Caki2 (cell line): Measurements from ENCODE around the gene PDE4D. TPM values are rescaled to one million over a fixed set of nuclear protein-coding genes. Genes with fewer than 3 reads are reported as not detected.
"Not testable (repeated sequence)": the region's sequence is repeated elsewhere in the genome, so short reads cannot be mapped to it uniquely, and the experiment has no call there.

ENCODE experiments used
- DNase-seq: peaks from one replicate; pipeline ENCODE4 v3.0.0-alpha.2; 2015; ENCODE audit warnings: low read depth
- in situ Hi-C: cut with HindIII; loops from 2 replicates; pipeline ENCODE4 v1.10.0; 2016; ENCODE audit warnings: low sequenced_read_pairs, low pct_unique_long_range_greater_than_20kb, mixed read lengths
- total RNA-seq: library from RNA; depleted of rRNA; stranded (reverse); fragments of >200 nt; shearing (Covaris generic); gene quantifications from 2 replicates; pipeline ENCODE4 v1.2.3, GENCODE V29; 2014; ENCODE audit warnings: low replicate concordance

PDE4D gene
- total RNA-seq, 1 experiment from 2014 or later: 19.4 TPM

DNA sequence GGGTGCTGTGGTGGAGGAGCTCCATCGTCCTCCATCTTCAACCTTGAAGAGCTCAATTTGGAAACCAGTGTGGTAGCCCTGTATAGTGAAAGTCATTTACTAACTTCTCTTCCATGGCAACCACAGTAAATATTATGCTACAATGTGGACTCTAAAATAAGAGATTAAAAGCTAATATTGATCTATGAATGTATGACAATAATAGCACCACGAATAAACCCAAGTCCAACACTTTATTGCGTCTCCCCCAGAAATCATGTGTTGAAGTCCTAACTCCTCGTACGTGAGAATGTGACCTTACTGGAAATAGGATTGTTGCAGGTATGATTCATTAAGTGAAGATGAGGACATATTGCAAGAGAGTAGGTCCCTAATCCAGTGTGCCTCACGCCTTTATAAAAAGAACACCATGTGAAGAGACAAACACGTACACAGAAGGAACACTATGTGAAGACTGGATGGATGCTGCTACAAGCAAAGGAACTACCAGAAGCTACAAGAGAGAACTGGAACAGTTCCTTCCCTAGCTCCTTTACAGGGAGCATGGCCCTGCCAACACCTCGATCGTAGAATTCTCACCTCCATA, 276.2 kb downstream of the PDE4D start:
- in situ Hi-C loops: no loop called here
- no peak for DNase-seq

DNA sequence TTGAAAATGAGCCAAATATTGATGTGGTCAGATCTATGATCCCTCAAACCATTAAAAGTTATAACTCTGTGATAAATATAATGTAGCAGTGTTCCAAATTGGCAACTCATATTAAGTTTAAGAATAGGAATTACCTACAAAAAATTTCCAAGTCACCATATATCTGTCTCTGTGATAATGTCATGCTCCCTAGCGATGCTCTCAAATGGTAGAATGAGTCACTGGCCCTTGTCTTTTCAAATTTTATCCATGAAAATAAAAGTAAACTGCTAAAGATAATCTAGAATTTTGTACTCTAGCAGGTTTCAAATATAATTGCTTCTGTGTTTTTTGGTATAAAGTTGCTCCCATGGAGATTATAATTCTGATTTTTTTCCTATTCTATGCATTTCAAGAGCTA, 277.1 kb downstream of the PDE4D start:
- in situ Hi-C loops: no loop called here
- DNase-seq: no peak

DNA sequence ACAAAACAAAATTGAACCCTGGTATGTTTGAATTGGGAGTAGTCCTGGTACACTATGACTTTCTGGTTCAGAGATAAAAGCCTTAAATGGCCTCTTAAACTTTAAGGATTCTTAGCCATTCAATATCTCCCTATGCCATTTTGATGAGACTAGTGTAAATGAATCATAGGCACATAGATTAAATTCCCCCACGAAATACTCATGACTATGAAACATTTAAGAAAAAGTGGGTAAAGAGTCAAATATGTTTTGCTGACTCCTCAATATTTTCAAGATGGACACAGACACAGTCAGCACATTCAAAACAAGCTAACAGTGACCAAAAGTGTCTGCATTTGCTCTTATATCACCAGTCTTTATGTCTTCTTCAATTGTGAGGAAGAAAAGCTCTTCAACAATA, 278.3 kb downstream of the PDE4D start:
- in situ Hi-C loops: no loop called here
- DNase-seq: no peak

DNA sequence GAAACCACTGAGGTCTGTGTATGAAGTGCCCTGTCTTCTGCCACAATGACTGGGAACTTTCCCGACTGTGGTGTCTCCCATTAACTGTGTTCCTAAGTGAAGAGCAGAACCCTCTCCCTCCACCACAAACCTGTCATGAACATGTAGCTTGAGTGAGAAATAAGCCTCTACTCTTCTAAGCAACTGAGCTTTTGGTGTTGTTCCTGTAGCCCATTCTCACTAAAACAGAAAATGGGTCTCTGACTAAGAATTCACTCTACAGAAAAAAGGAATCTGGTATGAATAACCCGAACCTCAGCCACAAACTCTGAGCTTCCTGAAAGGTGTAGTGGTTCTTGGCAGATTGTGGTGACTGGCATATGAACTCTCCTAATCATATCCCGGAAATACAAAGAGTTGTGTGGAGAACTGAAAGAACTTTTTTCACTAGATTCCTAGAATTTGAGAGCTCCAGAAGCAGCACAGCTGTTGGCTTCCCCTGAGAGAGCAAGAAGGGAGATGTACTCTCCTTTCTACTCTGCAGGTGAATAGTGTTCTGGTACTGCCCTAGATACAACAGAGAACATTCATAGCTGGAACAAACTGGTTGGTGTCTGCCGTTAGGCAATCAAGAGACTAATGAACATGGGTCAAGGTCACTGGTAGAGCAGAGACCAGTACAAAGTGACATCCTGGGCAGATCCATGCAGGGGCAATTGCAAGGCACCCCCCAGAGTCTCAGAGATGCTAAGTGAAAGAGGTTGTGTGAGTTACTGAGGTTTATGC, 283.8 kb downstream of the PDE4D start:
- no peak for DNase-seq

GRCh38 chr5:59608745-59609144, 284.8 kb downstream of the PDE4D start:
- in situ Hi-C loops: no loop called here
- DNase-seq: no peak

More for the DNA sequence above, 283.8 kb downstream of the PDE4D start:
- in situ Hi-C loops: no loop called here

GRCh38 chr5:59607138-59607765, 286.3 kb downstream of the PDE4D start:
- no peak for DNase-seq
- in situ Hi-C loops: no loop called here

- no peak for DNase-seq
- in situ Hi-C loops: no loop called here
Measured at GRCh38 chr5:59605915-59606314, 287.6 kb downstream of the PDE4D start.

GRCh38 chr5:59604111-59604510, 289.4 kb downstream of the PDE4D start:
- in situ Hi-C loops: no loop called here
- no peak for DNase-seq

GRCh38 chr5:59600998-59601397, 292.5 kb downstream of the PDE4D start:
- in situ Hi-C loops: no loop called here
- no peak for DNase-seq

GRCh38 chr5:59600153-59600552, 293.4 kb downstream of the PDE4D start:
- no peak for DNase-seq
- in situ Hi-C loops: no loop called here

- in situ Hi-C loops: no loop called here
- DNase-seq: no peak
Measured at GRCh38 chr5:59599729-59600128, 293.8 kb downstream of the PDE4D start.

DNA sequence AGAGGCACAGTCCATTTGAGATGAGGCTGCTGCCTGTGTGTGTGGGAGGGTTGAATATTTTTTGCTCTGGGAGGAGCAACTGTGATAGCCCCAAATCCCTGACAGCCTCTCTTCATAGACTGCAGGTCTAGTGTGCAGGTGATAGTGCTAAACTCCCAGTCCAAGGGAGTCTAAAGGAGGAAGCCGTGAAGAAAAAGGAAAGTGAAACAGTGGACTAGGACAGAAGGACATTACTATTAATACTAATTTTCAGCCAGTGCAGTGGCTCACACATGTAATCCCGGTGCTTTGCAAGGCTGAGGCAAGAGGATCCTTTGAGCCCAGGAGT, 295.0 kb downstream of the PDE4D start:
- DNase-seq: no peak
- in situ Hi-C loops: no loop called here

- no peak for DNase-seq
- in situ Hi-C loops: no loop called here
Measured at GRCh38 chr5:59597690-59598546, 295.6 kb downstream of the PDE4D start.

GRCh38 chr5:59596586-59597350, 296.8 kb downstream of the PDE4D start:
- no peak for DNase-seq
- in situ Hi-C loops: no loop called here

GRCh38 chr5:59594118-59594517, 299.4 kb downstream of the PDE4D start:
- DNase-seq, in situ Hi-C loops: not testable (repeated sequence)

GRCh38 chr5:59593439-59594007, 300.0 kb downstream of the PDE4D start:
- no peak for DNase-seq
- in situ Hi-C loops: no loop called here

DNA sequence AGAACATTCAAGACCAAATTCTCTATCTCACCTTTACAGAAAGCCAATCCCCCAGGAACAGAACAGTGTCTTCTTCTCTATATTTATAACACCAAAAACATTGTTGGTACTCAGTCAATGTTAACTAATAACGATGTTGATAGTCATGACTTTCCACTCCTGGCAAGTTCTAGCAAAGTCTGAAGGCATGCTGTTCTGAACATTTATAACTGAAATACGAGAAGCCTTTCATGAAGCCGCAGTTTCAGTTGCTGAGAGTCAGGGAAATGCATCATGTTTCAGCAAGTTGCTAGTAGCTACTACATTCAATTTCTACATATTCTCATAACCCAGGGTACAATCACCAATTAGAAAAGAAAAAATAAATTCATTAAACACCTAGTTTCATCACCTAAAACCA, 301.4 kb downstream of the PDE4D start:
- in situ Hi-C loops: no loop called here
- DNase-seq: no peak

- DNase-seq: no peak
- in situ Hi-C loops: no loop called here
Measured at GRCh38 chr5:59591162-59591561, 302.4 kb downstream of the PDE4D start.
